Measurements from ENCODE around the gene SORCS1.

Gene SORCS1

DNA sequence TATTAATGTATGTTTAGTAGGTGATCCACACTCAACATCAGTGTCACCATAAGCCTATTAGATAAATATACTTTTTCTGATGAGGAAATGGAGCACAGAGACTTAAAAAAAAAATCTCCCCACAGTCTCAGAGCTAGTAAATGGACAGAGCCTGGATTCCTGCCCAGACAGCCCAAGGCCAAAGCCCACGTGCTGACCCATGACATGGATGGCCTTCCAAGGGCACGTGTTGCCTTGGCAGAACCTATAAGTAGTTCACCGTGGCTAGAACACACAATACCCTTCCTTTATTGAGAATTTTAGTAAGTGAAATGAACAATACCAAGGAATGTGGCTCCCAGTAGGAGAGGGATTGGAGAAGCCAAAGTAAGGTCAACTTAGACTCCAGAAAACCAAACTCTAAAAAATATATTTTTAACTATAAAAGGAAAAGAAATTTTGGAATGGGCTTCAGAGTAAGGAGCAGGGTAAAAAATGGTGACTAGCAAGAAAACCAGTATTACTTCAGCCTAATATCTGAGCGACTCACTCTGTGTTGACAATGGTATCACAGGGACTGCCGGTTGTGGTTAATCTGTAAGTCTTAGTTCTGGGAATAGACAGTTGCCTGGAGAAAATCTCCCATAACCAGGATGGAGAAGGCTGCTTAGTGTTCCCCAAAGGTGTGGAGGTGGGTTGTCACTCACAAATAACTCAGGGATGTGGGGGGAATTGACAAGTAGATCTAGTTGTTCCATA is 223.0 kb downstream of the SORCS1 start:
- Histone ChIP-seq H3K9ac (ENCODE audit: low read length) (no peak overlapping the region), H3K27me3 (ENCODE audit: insufficient read depth, low read length) (no peaks in the 10 kb centered on the region), H3K4me2 (ENCODE audit: low read length) (no peak overlapping the region), H3K9me2 (ENCODE audit: low read depth, low read length) (no peaks in the 10 kb centered on the region), H3K79me2 (ENCODE audit: insufficient read depth, low read length) (no peaks in the 10 kb centered on the region), H3K4me1 (ENCODE audit: insufficient read depth, low read length, severe bottlenecking) (no peaks in the 10 kb centered on the region), H3F3A (ENCODE audit: insufficient read depth, low read length) (no peaks in the 10 kb centered on the region), H3K9me3 (ENCODE audit: low read length) (no peaks in the 10 kb centered on the region), H2AFZ (ENCODE audit: low read length) (no peak overlapping the region), H3K36me3 (ENCODE audit: insufficient read depth, low read length) (no peaks in the 10 kb centered on the region), H3K27ac (ENCODE audit: low read depth, low read length, poor library complexity, severe bottlenecking) (no peak overlapping the region), H4K20me1 (ENCODE audit: insufficient read depth, low read length) (no peaks in the 10 kb centered on the region), H3K4me3 (ENCODE audit: low read depth, low read length, poor library complexity, severe bottlenecking) (no peak overlapping the region)
- TF ChIP-seq CTCF (IDR thresholded peaks at IDR 0.05; ENCODE audit: low read length), result no peak
- no peak for TF ChIP-seq EZH2 (IDR thresholded peaks at IDR 0.05; ENCODE audit: borderline replicate concordance, low read length)

DNA sequence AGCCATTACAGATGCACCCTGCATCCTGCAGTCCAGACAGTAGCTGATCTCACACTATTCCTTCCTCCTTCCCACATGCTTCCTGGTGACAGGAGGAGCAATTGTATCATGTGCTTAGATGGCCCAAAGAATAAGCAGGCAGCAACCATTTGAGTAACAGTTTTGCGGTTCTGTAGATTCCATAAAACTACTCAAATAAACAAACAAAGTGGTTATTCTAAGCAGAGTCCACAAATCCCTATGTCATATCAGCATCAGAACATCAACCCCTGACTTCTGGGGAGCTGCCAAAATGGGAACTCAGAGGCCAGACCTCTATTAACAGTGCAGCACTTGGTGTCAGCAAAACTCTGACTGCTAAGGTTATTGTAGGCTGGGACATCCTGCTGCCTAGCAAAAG is 226.0 kb downstream of the SORCS1 start:
- no peak overlapping the region for H3K4me2 ChIP-seq (ENCODE audit: low read length)
- H3K4me3 ChIP-seq (ENCODE audit: low read depth, low read length, poor library complexity, severe bottlenecking), result no peak overlapping the region
- no peak overlapping the region for H3K27ac ChIP-seq (ENCODE audit: low read depth, low read length, poor library complexity, severe bottlenecking)
- no peaks in the 10 kb centered on the region for H3K9me3 ChIP-seq (ENCODE audit: low read length)
- no peak overlapping the region for H3K9ac ChIP-seq (ENCODE audit: low read length)
- H3K4me1 ChIP-seq (ENCODE audit: insufficient read depth, low read length, severe bottlenecking), result no peaks in the 10 kb centered on the region
- no peaks in the 10 kb centered on the region for H3K36me3 ChIP-seq (ENCODE audit: insufficient read depth, low read length)
- TF ChIP-seq EZH2 (IDR thresholded peaks at IDR 0.05; ENCODE audit: borderline replicate concordance, low read length) (no peak), CTCF (IDR thresholded peaks at IDR 0.05; ENCODE audit: low read length) (no peak)
- H3K27me3 ChIP-seq (ENCODE audit: insufficient read depth, low read length), result no peaks in the 10 kb centered on the region
- no peaks in the 10 kb centered on the region for H3K79me2 ChIP-seq (ENCODE audit: insufficient read depth, low read length)
- H3F3A ChIP-seq (ENCODE audit: insufficient read depth, low read length), result no peaks in the 10 kb centered on the region
- H2AFZ ChIP-seq (ENCODE audit: low read length), result no peak overlapping the region
- no peaks in the 10 kb centered on the region for H4K20me1 ChIP-seq (ENCODE audit: insufficient read depth, low read length)
- H3K9me2 ChIP-seq (ENCODE audit: low read depth, low read length), result no peaks in the 10 kb centered on the region

GRCh38 chr10:106935978-106936451 is 228.5 kb downstream of the SORCS1 start:
- Histone ChIP-seq H3K36me3 (ENCODE audit: insufficient read depth, low read length) (no peaks in the 10 kb centered on the region), H2AFZ (ENCODE audit: low read length) (no peak overlapping the region), H3K9me3 (ENCODE audit: low read length) (no peaks in the 10 kb centered on the region), H3K4me2 (ENCODE audit: low read length) (no peak overlapping the region), H3K79me2 (ENCODE audit: insufficient read depth, low read length) (no peaks in the 10 kb centered on the region), H4K20me1 (ENCODE audit: insufficient read depth, low read length) (no peaks in the 10 kb centered on the region), H3K9me2 (ENCODE audit: low read depth, low read length) (no peaks in the 10 kb centered on the region), H3K4me1 (ENCODE audit: insufficient read depth, low read length, severe bottlenecking) (no peaks in the 10 kb centered on the region), H3K4me3 (ENCODE audit: low read depth, low read length, poor library complexity, severe bottlenecking) (no peak overlapping the region), H3K9ac (ENCODE audit: low read length) (no peak overlapping the region), H3K27me3 (ENCODE audit: insufficient read depth, low read length) (no peaks in the 10 kb centered on the region), H3F3A (ENCODE audit: insufficient read depth, low read length) (no peaks in the 10 kb centered on the region), H3K27ac (ENCODE audit: low read depth, low read length, poor library complexity, severe bottlenecking) (no peak overlapping the region)
- no peak for TF ChIP-seq CTCF (IDR thresholded peaks at IDR 0.05; ENCODE audit: low read length)
- no peak for TF ChIP-seq EZH2 (IDR thresholded peaks at IDR 0.05; ENCODE audit: borderline replicate concordance, low read length)
